HUES48 (cell line): ENCODE data around the gene ANLN.
"Not testable (repeated sequence)": the region's sequence is repeated elsewhere in the genome, so short reads cannot be mapped to it uniquely, and the experiment has no call there.

Experiments
- H3K27ac ChIP-seq: one replicate; pipeline ENCODE4 v1.7.0; 2013; ENCODE audit warnings: low read depth, low read length, inconsistent platforms
- H3K27me3 ChIP-seq: 2 replicates; pipeline ENCODE4 v1.6.1; 2013; ENCODE audit warnings: mild to moderate bottlenecking, low read length; ENCODE audit not compliant: control insufficient read depth, insufficient read depth
- H3K36me3 ChIP-seq: 2 replicates; pipeline ENCODE4 v1.6.1; 2013; ENCODE audit warnings: low read length; ENCODE audit not compliant: control insufficient read depth, insufficient read depth
- H3K4me1 ChIP-seq: 2 replicates; pipeline ENCODE4 v1.6.1; 2013; ENCODE audit warnings: mild to moderate bottlenecking, low read length; ENCODE audit not compliant: control insufficient read depth, insufficient read depth
- H3K4me3 ChIP-seq: 2 replicates; pipeline ENCODE4 v1.5.1; 2013; ENCODE audit warnings: mild to moderate bottlenecking, low read depth, low read length
- H3K9ac ChIP-seq: 2 replicates; pipeline ENCODE4 v1.6.1; 2013; ENCODE audit warnings: mild to moderate bottlenecking, low read depth, low read length, moderate library complexity
- H3K9me3 ChIP-seq: 2 replicates; pipeline ENCODE4 v1.6.1; 2013; ENCODE audit warnings: low read length; ENCODE audit not compliant: control insufficient read depth, insufficient read depth

The ANLN gene

GRCh38 chr7:36469236-36469635, 79.6 kb downstream of the ANLN start:
- H3K4me3 ChIP-seq: no peak overlapping the region
- H3K4me1 ChIP-seq: no peaks in the 10 kb centered on the region
- no peaks in the 10 kb centered on the region for H3K9me3 ChIP-seq
- H3K9ac ChIP-seq: no peak overlapping the region
- H3K36me3 ChIP-seq: no peaks in the 10 kb centered on the region
- no peaks in the 10 kb centered on the region for H3K27me3 ChIP-seq
- no peak overlapping the region for H3K27ac ChIP-seq

DNA sequence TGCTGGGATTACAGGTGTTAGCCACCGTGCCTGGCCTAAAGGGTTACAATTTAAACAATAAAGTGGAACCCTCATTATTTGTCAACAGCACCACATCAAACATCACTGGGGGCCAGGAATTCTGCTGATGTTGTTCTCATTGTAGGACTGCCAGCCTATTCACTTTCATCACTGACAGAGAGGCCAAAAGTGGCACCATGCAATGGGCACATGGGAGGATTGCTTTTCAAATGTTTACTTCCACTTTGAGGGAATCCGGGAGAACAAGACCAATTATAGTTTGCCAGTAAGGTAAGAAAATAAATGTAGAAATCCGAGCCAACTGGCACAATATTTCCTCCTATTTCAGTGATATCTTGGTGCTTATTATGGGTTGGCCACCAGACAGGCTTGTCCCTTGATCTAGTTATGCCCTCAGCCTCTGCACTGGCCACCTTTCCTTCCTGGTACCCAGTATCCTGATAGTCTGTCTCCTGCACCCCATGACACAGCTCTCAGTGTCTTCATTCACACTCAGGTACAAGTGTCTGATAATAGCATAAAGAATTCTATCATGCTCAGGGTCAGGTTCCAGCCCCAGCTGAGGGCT, 82.6 kb downstream of the ANLN start:
- Histone ChIP-seq H3K9me3 (no peaks in the 10 kb centered on the region), H3K27ac (no peak overlapping the region), H3K36me3 (no peaks in the 10 kb centered on the region), H3K27me3 (no peaks in the 10 kb centered on the region), H3K4me1 (no peaks in the 10 kb centered on the region), H3K9ac (no peak overlapping the region), H3K4me3 (no peak overlapping the region)

- H3K36me3 ChIP-seq: no peaks in the 10 kb centered on the region
- H3K4me3 ChIP-seq: no peak overlapping the region
- no peak overlapping the region for H3K27ac ChIP-seq
- H3K9me3 ChIP-seq: no peaks in the 10 kb centered on the region
- H3K27me3 ChIP-seq: no peaks in the 10 kb centered on the region
- H3K4me1 ChIP-seq: no peaks in the 10 kb centered on the region
- H3K9ac ChIP-seq: no peak overlapping the region
Measured at GRCh38 chr7:36473454-36474282, 84.0 kb downstream of the ANLN start.

DNA sequence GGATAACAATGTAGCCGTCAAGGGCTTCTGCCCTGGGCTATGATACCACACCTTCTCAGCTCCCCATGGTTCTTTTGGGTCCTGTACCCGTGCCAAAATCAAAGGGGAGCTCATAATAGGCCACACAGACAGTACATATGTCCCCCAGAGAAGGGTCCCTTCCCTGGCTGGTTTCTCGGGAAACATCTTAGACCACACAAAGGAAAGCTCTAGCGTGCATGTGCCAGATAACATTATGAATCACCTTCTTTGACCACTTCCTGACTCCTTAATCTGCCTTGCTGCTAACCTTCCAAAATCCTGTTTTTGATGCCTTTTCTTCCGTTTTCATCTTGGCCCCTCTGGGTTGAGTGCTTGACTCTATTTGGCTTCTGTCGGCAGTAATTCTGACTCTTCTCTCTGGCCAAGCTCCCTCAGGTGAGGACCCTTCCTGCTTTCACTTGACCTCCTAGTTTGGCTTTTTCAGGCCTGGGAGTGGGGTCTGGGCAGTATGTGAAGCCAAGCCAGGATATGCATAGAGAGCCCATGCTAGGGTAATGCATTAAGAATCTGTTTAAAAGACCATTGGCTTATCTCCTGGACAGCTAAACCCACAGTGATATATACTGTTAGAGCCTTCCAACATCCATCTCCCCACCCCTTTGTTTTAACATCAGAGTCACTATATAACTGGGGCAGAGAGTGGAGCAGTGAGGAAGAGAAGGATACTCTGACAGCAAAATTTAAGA, 84.8 kb downstream of the ANLN start:
- no peaks in the 10 kb centered on the region for H3K4me1 ChIP-seq
- no peaks in the 10 kb centered on the region for H3K36me3 ChIP-seq
- no peak overlapping the region for H3K27ac ChIP-seq
- no peaks in the 10 kb centered on the region for H3K27me3 ChIP-seq
- no peak overlapping the region for H3K9ac ChIP-seq
- no peak overlapping the region for H3K4me3 ChIP-seq
- no peaks in the 10 kb centered on the region for H3K9me3 ChIP-seq

DNA sequence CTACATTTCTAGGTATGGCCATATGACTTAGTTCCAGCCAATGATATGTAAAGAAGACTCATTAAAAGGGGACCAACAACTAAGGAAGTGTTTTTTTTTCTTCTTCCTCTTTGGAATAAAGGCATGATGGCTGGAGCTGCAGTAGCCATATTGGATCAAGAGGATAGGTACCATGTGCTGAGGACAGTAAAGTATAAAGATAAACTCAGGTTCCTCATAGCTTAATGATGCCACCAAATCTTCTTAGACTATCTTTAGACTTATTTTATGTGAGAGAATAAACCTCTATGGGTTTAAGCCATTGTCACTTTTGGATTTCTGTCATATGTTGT, 85.3 kb downstream of the ANLN start:
- H3K27me3 ChIP-seq: no peaks in the 10 kb centered on the region
- no peak overlapping the region for H3K27ac ChIP-seq
- H3K4me3 ChIP-seq: no peak overlapping the region
- no peaks in the 10 kb centered on the region for H3K4me1 ChIP-seq
- H3K9me3 ChIP-seq: no peaks in the 10 kb centered on the region
- H3K36me3 ChIP-seq: no peaks in the 10 kb centered on the region
- no peak overlapping the region for H3K9ac ChIP-seq

DNA sequence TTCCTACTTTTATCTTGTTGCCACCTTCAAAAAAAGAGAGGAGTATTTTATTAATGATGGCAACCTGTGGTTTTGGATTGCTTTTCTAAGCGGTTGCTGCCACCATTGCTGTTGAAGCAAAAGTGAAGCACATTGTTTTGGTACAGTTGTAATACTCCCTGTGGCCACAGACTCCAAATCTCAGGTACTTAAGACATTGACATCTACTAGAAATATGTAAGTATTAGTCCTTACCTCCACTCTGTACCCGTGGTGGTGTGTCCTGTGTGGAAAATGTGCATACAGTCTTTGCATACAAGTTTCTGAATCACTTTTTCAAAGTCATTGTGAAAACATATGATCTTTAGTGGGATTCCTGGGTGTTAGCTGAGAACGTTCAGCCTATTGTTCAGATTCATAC, 85.7 kb downstream of the ANLN start:
- Histone ChIP-seq H3K27me3 (no peaks in the 10 kb centered on the region), H3K9ac (no peak overlapping the region), H3K4me3 (no peak overlapping the region), H3K4me1 (no peaks in the 10 kb centered on the region), H3K36me3 (no peaks in the 10 kb centered on the region), H3K27ac (no peak overlapping the region), H3K9me3 (no peaks in the 10 kb centered on the region)

DNA sequence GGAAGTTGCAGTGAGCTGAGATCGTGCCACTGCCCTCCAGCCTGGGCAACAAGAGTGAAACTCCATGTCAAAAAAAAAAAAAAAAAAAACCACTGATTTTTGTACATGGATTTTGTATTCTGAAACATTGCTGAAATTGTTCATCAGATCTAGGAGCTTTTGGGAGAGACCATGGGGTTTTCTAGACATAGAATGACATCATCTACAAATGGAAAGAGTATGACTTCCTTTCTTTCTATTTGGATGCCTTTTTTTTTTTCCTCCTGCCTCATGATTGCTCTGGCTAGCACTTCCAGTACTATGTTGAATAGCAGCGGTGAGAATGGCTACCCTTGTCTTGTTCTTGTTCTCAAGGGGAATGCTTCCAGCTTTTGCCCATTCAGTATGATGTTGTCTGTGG, 89.1 kb downstream of the ANLN start:
- Histone ChIP-seq H3K9ac (no peak overlapping the region), H3K4me3 (no peak overlapping the region), H3K27ac (no peak overlapping the region), H3K36me3 (no peaks in the 10 kb centered on the region), H3K4me1 (no peaks in the 10 kb centered on the region), H3K27me3 (no peaks in the 10 kb centered on the region), H3K9me3 (no peaks in the 10 kb centered on the region)

DNA sequence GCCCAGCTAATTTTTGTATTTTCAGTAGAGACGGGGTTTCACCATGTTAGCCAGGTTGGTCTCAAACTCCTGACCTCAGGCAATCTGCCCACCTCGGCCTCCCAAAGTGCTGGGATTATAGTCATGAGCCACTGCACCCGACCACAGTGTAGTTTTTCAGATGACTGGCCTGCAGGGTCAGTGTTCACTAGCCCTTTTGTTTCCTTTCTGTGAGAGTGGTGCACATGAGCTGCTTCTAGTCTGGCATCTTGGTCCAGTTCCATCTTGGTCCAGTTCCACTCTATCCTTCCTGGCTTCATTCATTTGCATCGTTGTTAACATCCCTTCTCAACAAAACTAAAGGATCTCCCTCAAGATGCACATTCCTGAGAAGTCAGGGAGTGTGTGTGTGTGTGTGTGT, 94.2 kb downstream of the ANLN start:
- not testable (repeated sequence) for H3K27ac ChIP-seq

GRCh38 chr7:36484265-36484664, 94.6 kb downstream of the ANLN start:
- no peak overlapping the region for H3K4me3 ChIP-seq
- no peaks in the 10 kb centered on the region for H3K27me3 ChIP-seq
- no peaks in the 10 kb centered on the region for H3K9me3 ChIP-seq
- H3K27ac ChIP-seq: no peak overlapping the region
- no peaks in the 10 kb centered on the region for H3K4me1 ChIP-seq
- H3K36me3 ChIP-seq: no peaks in the 10 kb centered on the region
- H3K9ac ChIP-seq: no peak overlapping the region

More for the DNA sequence above, 94.2 kb downstream of the ANLN start:
- H3K9ac ChIP-seq, H3K4me3 ChIP-seq, H3K4me1 ChIP-seq, H3K36me3 ChIP-seq, H3K27me3 ChIP-seq, H3K9me3 ChIP-seq: not testable (repeated sequence)

DNA sequence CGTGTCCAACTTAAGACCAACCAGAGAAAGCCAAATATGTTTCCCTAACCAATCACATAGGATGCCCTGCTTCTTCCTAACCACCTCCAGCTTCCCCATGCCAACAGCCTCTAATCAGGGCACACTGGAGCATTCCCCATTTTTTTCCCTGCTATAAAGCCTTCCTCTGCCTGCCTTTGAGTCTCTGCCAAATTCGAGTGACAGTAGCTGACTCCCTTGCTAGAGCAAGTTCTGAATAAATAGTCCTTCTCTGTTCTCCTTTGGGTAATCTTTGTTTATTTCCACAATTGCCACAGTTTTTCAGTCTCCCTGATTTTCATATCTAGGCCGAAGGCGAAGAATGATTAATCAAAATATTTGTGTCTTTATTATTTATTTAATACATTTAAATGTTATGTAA, 96.7 kb downstream of the ANLN start:
- Histone ChIP-seq H3K9ac (no peak overlapping the region), H3K4me3 (no peak overlapping the region), H3K27ac (no peak overlapping the region)

DNA sequence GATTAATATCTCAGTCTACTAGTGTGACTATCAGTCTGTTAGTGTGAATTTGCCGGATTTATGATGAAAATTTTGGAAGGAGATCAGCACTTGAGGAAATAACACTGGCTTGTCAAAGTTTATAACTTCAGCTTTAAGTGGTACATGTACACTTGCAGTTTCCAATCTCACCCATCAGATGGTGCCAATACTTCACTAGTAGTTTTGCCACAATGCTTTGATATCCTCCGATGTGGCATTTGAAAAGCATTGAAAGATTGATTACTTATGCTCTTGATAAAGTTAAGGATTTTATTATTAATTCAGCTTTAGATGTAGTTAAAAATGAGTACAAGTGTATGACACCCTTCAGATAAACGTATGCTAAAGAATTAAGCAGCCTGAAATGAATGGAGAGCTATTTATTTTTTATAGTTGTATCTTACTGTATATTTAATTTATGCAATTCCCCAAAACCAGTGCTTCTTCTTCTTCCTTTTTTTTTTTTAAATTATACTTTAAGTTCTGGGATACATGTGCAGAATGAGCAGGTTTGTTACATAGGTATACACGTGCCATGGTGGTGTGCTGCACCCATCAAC, 98.2 kb downstream of the ANLN start:
- Histone ChIP-seq H3K36me3 (no peaks in the 10 kb centered on the region), H3K27ac (no peak overlapping the region), H3K4me3 (no peak overlapping the region), H3K27me3 (no peaks in the 10 kb centered on the region), H3K4me1 (no peaks in the 10 kb centered on the region), H3K9ac (no peak overlapping the region), H3K9me3 (no peaks in the 10 kb centered on the region)

More for the DNA sequence above, 96.7 kb downstream of the ANLN start:
- Histone ChIP-seq H3K36me3 (no peaks in the 10 kb centered on the region), H3K4me1 (no peaks in the 10 kb centered on the region), H3K9me3 (no peaks in the 10 kb centered on the region), H3K27me3 (no peaks in the 10 kb centered on the region)
